Activated CD8-positive, alpha-beta memory T cell treated with anti-CD3 and anti-CD28 coated beads, Interleukin-2, amount 50 U/mL, for 1 hour (primary cell): Measurements from ENCODE around the gene OVCA2.

Source experiments
- DNase-seq: peaks from one replicate; pipeline ENCODE4 v3.0.0-alpha.2; 2020; ENCODE audit errors: extremely low read depth

The OVCA2 gene

DNA sequence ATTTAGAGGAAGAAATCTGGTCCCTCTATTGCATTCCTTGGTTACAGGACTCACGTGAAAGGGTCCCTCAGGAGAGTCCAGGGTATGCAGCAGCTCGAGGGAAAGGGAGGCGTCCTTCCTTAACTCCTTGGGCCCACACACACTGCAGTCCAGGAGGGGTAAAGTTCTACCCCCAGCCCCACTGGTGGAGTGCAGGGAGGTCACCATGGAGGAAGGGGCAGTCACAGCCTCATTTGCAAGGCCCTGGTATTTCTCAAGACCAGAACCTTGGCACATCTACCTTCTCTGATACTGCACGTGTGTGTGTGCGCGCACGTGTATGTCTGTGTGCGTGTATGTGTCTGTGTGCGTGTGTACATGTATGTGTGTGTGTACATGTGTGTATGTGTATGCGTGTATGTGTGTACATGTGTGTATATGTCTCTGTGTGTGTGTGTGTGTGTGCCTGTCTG is 24.2 kb downstream of the OVCA2 start:
- no peak for DNase-seq

DNA sequence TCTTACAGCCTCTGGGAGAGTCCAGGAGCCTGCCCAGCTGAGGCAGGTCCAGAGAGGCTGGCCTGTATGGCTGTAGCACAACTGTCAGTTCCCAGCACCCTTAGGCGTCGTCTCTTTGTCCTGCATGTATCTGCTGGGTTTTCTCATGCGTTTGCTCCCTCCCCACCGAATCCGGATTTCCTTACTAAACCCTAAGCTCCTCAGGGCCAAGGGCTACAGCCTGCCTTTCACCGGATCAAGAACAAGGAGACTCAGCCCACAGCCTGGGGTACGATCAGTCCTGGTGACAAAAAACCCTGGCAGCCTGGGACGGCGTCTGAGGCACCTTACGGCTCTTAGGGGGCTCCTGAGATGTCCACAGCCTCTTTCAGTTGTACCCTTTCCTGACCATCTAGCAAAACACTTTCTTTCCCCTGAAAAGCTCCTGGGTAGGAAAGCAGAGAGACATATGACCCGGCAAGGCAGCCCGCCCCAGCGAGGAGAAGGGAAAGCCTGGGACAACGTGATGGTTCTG is 25.3 kb downstream of the OVCA2 start:
- DNase-seq = no peak

DNA sequence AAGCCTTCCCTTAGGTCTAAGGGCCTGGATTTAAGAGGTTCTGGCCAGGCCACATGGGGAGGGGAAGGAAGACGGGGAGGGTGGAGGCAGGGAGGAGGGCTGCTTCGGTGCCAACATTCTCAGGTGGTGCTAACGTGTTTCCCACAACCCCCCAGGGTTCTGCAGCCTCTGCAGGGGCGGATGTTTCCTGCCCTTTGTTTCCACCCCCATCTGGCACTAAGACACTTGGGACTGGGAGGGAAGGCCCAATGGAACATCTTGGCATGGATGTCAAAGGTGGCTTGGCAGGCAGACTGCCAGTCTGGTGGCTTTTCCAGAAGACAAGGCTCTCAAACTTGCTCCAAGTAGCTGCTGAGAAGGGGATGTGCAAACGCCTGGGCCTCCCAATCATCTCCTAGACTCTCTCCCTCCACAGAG is 25.8 kb downstream of the OVCA2 start:
- DNase-seq = no peak

DNA sequence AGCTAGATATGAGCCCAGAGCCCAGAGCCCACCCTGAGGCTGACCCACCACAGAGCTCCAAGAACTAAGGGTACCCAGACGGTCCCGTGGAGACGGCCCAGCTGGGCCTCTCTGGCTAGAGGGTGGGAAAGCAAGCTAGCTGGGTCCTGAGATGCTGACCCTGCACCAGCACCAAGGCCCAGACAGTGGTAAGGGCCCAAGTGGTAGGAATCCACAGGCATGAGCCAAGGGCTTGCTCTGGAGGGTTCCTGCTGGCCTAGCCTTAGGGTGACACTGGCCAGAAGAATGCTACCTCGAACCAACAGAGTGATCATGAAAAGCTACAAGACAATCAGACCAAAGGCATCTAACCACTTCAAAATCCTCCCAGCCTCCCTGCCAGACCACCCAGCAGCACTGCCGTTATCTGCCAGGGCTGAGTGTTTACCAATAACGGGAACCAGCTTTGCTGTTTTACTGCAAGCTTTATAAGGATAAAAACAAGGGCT is 26.3 kb downstream of the OVCA2 start:
- DNase-seq = no peak

DNA sequence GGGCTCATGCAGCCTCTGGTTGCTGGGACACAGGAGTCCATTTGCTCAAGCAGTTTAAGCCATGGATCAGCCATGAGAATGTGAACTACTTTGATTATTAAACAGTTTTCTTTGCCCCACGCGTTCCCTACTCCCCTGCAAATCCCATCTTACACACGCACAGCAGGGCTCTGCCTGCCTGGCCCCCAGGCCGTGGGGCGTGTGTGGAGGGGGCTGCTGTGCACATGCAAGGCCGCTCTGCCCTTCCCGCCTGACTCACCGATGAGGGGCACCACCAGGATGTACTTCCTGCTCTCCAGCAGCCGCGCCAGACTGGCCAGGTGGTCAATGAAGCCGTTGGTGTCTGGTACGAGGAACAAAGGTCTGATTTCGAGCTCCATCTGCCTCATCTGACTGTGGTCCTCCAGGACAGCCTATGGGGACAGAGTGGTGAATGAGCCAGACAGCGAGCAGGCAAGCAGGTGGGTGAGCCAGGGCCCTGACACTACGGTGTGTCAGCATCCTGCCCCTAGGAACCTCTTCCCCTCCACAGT is 26.8 kb downstream of the OVCA2 start:
- DNase-seq = no peak

DNA sequence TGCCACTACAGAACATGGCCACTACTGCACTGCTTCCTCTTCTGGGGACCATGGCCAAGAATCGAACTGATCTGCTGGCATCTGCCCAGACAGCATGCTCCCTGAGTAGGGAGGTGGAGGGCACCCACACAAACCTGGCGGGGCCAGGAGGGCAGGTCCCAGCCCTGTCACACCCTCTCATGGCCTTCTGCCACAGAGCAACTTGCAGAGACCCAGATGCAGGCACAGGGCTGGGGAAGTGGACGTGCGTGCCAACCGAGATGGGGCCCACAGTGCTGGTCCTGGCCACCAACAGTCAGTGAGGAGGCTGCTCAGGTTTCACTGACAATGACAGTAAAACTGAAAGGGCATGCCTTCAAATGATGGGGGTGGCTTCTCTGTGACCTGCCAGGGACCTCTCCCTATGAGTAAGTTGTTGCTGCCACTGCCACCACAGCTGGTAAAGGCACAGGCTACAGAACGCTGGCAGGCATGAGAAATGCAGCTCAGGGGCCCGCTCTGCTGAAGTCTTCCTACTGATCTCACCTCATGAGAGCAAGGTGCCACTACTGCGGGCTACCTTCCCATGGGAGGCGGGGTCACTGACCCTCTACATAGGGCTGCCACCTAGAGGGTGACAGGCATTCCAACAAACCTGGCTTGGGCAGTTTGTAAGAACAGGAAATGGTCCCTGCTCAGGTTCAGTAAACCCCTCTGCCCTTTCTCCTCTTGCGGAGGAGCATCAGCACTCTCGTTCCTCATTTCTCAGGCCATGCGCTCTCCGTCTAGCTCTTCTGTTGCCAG is 28.6 kb downstream of the OVCA2 start:
- DNase-seq = no peak

DNA sequence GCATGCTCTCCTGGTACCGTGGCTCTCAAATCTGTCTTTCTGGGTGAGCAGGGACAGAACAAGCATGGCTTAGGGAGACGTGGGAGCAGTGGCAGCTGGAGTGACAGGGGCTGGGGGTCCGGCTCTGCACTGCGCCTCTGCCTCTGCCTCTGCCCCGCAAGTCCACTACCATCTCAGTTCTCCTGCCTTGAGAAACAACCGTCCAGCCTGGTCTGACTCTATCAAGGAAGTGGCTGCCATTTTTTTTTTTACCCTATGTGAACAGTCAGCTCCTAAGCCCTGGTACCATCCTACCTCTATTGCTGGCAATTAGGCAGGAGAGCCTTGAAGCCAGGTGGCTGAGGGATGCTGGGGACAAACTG is 29.2 kb downstream of the OVCA2 start:
- no peak for DNase-seq

DNA sequence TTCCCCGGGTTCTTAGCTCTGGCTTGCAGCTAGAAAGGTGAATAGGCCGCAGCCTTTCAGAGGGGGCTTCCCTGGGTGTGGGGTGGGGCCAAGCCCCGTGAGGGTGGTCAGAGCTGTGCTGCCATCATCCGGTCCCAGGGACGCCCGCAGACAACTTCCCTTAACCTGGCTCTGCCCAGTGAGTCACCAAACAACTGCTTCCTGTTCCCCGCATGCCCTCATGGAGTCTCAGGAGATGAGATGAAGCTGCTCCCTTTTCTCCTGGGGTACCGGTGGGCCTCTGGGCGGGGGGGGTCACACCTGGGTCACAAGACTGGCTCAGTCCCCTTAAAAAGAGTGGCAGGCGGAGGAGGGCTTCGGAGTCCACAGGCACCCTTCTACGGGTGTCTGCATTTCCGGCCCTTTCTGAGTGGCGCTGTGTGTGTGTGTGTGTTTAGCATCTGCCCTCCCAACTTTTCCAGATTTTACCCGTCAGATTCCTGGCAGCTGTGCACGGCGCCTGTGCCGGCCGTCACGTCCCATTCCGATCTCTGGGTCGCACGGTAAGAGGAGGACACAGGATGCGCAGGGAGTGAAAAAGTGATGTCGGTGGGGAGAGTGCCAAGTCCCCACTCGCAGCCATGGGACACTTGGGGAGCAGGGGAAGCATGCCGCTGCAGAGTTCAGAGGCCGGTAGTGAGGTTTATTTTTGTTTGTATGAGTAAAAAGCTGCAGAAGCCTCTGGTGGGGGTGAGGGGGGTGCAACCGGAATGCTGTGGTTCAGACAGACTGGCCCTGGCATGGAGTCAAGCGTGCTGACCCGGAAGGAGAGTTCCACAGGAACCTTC is 29.8 kb downstream of the OVCA2 start:
- DNase-seq = no peak

DNA sequence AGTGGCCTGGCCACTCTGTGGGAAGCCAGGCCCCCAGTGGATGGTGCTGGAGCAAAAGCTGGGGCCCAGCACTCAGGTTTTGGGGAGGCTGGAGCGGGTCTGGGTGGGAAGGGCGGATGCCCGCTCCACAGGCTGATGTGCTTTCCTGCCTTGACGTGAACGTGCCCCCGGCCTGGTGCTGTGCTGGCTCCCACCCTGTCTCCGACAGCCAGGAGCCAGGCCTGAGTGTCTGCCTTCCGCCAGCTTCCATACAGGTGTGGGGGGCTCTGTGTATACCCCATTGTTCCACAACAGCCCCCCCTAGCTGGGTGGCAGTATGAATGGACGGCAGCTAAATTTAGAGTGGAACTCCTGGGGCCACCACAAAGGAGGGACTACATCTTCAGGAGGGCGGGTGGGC is 33.1 kb downstream of the OVCA2 start:
- DNase-seq = no peak

DNA sequence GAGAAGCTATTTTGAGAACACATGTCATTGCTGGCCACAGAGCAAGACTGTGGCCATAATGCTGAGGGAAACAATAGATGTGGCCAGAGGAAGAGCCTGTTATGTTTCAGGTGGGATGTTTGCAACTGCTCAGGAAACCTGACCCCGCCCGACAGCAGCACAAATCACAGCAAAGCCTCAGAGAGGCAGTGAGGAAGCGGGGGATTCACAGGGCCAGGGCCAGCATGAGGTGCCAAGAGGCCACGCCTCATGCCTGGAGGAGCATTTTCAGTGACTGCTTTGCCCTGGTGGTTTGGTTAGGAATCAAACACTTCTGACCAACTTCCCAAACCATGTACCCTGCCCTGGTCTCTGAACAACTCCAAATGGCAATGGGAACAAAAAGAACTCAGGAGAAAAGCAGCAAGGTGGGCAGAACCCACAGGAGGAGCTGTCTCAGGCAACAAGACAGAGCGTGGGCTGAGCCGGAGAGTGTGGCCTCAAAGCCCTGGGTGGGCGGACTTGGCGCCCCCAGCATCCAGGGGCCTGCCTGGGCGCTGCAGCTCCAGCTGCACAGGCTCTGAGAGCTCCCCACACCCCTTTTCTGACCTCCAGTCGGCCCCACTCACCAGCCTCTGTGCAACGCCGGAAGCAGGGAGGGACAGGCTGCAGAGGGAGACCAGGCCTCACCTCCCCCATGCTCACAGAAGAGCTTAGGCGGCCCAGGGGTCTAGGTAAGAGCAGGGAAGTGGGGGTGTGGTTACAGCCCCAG is 33.7 kb downstream of the OVCA2 start:
- DNase-seq = no peak

DNA sequence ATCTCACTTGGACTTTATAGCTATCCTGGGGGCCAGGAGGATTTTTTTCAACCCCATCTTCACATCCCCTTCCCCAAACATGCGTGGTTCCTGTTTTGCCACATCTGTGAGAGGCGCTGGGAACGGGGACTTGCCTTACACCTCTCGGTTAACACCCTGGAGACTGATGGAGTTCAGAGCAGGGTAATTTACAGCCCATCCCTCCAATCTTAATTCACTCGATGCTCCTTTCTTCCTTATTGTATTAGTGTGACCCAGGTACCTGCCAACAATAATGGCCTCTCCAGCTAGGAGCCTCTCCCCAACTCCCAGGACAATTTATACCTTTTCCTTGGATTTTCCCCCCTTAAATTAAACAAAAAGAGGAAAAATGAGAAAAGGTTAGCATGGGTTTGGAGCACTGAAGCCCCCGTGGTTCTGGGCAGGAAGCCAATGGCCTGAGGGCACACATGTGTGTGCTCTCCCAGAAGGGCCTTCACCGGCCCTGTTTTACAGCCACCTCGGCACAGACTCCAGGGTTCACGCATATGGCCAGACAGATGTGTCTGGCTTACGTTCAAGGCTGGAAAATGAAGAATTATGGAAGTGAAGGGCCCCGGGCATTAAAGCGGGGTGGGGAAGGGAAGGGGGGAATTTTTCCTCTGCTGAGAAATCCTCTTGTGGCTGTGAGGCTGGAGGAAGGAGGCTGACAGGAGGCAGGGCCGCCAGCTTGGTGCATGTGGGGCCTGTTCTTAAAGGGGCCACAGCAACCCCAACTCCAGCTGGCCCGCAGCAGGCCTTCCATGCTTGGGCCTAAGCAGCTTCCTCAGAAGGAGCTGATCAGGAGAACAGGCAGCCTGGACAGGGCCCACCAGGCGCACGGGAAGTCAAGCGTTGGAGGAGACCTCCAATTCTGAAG is 34.5 kb downstream of the OVCA2 start:
- no peak for DNase-seq

DNA sequence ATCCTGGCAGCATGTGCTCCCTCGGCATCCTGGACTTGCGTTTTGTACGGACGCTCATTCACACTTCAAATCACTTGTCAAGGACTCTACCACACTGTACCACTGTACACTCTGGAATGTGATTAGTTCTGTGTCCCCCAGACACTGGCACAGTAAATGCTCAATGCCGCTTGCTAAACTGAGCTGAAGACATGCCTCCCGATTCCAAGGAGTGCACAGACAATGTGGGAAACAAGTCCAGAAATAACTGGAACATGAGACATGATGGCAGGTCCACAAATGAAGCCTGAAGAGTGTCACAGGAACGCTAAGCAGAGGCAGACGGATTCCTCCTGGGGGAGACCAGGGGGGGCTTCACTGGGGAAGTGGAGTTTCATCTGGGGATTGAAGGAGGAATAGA is 35.2 kb downstream of the OVCA2 start:
- no peak for DNase-seq

DNA sequence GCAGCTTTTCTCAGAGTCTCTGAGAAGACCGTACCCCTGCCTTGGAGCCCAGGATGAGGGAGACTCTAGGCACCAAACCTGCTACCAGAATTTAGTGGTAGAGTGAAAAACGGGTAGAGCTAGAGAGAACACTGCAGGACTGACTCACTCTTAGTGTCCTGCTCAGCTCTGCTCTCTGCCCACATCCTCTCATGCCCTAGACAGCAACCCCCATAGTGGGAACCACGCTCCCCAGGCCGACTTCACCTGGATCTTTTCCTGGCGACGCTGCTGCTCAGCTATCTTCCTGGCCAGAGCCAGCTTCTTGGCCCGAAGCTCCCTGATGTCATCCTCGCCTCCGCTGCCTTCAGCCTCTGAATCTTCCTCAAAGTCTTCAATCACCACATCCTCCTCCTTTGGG is 39.7 kb downstream of the OVCA2 start:
- DNase-seq = no peak

DNA sequence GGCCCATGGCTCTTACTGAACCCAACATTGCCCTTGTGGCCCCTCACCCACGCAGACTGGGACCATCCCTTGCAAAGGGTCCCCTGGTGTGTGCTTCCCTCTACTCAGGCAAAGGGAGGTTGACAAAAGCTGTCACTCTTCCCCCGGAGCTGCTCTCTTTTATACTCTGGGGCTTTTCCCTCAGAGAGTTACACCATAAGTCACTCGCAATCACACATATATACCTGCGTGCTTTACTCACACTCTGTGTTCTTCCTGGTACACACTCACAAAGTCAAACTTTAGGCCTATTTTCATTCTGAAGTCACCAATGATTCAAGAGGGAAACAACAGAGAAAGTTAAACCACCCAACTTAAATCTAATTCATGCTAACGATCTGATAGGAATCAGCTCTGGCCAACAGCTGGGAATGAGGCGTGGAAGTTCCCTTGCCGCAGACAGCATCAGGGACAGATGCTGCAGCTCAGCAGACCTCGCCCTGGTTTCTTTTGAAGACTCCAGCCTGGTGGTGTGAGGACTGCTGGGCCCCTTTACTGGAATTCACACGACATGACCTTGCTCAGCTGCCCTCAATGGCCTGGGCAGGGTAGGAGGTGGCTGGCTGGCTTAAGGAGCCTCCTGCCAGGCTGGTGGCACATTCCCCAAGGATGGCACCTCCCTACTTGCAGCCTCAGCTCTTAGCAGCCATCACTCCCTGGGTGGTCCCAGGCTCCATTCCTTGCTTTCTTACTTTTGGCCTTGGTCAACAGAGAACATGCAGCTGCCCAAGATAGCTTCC is 40.4 kb downstream of the OVCA2 start:
- no peak for DNase-seq

DNA sequence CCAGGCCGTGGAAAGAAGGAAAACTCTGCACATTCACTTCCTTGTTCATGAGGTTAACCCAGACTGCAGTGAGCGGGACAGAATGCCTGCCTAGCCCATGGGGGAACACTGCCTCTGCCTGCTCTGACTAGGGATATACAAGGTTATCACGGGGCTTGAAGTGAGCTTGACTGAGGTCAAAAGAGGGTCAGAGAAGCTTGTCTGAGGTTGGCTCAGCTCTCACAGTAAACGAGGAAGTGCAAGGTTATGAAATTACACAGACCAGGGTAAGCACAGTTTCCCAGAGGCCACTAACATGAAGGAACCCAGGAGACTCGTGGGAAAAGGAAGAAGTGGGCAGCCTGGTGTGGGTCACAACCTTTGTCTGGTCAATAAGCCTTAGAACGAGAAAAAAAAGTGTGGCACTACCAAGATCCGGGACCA is 41.8 kb downstream of the OVCA2 start:
- DNase-seq = no peak

DNA sequence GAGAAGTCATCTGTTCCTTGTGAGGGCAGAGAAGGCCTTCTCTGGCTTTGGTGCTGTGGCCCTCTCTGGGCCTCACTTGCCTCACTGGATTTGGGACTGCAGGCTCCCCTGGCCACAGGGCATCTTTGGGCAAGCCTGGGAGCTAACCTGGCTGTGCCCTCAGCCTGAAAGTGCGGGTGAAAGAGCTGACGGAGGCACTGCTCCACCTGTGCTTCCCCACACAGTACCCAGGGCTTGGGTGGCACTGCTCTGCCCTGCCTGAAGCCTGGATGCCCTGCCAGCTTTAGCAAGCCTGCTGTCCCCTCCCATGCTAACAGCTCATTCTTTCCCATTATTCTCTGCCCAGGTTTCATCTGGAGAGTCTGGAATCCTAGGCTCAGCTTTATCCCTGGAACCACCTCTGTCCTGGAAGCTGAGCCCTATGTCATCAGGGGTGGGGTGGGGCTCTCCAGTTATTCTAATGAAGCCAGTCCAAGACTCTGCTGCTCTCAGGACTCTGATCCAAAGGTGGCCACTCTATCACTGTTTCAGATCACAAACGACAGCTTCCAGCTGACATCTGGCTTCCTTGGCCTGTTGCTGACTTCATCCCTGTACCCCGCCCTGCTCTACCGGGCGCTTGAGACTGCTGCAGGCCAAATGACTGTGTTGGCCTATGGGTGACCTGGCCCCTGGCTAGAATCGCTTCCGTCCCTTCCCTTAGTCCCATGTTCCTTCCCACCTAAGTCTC is 42.4 kb downstream of the OVCA2 start:
- no peak for DNase-seq

DNA sequence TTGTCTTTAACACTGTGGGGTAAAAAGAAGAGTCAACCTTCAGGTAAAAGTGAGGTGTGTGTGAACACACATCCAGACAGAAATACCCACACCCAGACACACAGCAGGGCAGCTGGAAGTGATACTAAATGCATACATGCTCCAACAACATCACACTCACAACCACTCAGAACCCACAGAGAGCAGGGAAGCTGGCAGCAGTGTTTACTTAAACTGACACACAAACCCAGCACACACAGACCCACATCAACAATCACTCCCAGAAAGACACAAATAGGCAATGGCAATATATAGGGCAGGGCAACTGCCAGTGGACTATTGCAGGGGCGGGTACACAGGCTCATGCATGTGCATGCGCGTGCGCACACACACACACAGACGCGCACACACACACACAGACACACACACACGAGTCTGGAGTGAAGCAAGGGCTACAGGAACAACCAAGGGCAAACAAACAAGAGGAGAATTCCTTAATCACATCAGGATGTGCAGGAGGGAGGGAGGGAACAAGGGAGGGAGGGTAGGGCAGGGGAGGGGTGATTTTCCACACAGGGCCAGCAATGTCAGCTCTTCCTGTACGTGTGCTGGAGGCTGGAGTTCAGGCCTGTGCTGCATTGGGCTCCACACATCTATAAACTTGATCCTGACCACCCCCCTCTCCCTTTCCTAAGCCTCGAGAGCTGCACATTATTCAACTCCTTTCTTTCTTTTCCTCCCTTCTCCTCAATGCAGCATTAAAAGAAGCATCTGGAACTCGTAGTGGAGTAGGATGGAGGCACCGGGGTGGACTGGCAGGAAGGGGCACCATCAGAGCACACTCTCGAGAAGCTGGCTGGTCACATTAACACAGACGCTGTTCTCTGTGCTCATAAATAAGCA is 43.2 kb downstream of the OVCA2 start:
- DNase-seq = no peak

DNA sequence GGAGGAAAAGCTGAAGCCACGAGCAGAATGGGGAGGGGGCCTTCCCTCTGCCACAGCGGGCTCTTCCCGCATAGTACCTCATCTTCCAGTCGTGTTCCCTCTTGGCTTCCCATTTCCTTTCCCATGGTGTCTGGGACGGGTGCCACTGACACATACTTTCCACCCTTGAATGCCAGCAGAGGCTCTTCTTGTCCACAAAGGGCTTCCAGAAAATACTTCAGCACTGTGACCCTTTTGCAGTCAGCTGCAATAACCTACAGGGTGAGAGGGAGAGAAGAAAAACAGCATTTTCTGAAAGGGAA is 43.8 kb downstream of the OVCA2 start:
- no peak for DNase-seq

DNA sequence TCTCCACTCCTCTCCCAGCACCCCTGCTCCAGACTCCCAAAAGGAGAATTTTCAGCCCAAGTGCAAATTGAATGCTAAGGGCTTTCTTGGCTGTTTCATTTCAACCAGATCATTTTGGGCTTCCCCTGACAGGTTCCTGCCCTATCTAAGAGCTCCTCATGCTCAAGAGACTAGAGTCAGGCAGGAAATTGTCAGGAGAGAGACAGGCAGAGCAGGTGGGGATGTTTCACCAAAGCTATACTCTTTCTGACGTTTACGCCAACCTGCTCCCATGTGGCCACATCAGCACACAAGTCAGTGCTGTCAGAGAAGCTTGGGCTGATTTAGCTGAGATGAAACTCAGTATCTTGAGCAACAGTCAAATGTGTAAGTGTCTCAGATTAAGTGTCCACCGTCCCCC is 44.5 kb downstream of the OVCA2 start:
- no peak for DNase-seq
